ENCODE results near the gene SH3GL3.

Gene SH3GL3

GRCh38 chr15:83605111-83605945 lies 158.2 kb downstream of the SH3GL3 start:
- H3K9me2 ChIP-seq (ENCODE audit: low read depth, low read length) = no peaks in the 10 kb centered on the region
- TF ChIP-seq CTCF (IDR thresholded peaks at IDR 0.05; ENCODE audit: low read length) (no peak), EZH2 (IDR thresholded peaks at IDR 0.05; ENCODE audit: borderline replicate concordance, low read length) (no peak)
- H3K9ac ChIP-seq (ENCODE audit: low read length) = no peak overlapping the region
- H3K27ac ChIP-seq (ENCODE audit: low read depth, low read length, poor library complexity, severe bottlenecking) = no peak overlapping the region
- no peaks in the 10 kb centered on the region for H4K20me1 ChIP-seq (ENCODE audit: insufficient read depth, low read length)
- no peak overlapping the region for H3K4me3 ChIP-seq (ENCODE audit: low read depth, low read length, poor library complexity, severe bottlenecking)
- no peaks in the 10 kb centered on the region for H3F3A ChIP-seq (ENCODE audit: insufficient read depth, low read length)
- no peak overlapping the region for H3K4me2 ChIP-seq (ENCODE audit: low read length)
- H2AFZ ChIP-seq (ENCODE audit: low read length) = no peak overlapping the region
- no peaks in the 10 kb centered on the region for H3K79me2 ChIP-seq (ENCODE audit: insufficient read depth, low read length)
- H3K27me3 ChIP-seq (ENCODE audit: insufficient read depth, low read length) = no peaks in the 10 kb centered on the region
- no peaks in the 10 kb centered on the region for H3K36me3 ChIP-seq (ENCODE audit: insufficient read depth, low read length)
- no peaks in the 10 kb centered on the region for H3K9me3 ChIP-seq (ENCODE audit: low read length)
- H3K4me1 ChIP-seq (ENCODE audit: insufficient read depth, low read length, severe bottlenecking) = no peaks in the 10 kb centered on the region

GRCh38 chr15:83610132-83610531 lies 163.0 kb downstream of the SH3GL3 start:
- H3K9me2 ChIP-seq (ENCODE audit: low read depth, low read length) = no peaks in the 10 kb centered on the region
- no peak overlapping the region for H3K27ac ChIP-seq (ENCODE audit: low read depth, low read length, poor library complexity, severe bottlenecking)
- TF ChIP-seq CTCF (IDR thresholded peaks at IDR 0.05; ENCODE audit: low read length) (no peak), EZH2 (IDR thresholded peaks at IDR 0.05; ENCODE audit: borderline replicate concordance, low read length) (no peak)
- H3K79me2 ChIP-seq (ENCODE audit: insufficient read depth, low read length) = no peaks in the 10 kb centered on the region
- no peak overlapping the region for H3K9ac ChIP-seq (ENCODE audit: low read length)
- H3K4me2 ChIP-seq (ENCODE audit: low read length) = no peak overlapping the region
- no peak overlapping the region for H2AFZ ChIP-seq (ENCODE audit: low read length)
- H4K20me1 ChIP-seq (ENCODE audit: insufficient read depth, low read length) = no peaks in the 10 kb centered on the region
- no peaks in the 10 kb centered on the region for H3F3A ChIP-seq (ENCODE audit: insufficient read depth, low read length)
- no peaks in the 10 kb centered on the region for H3K9me3 ChIP-seq (ENCODE audit: low read length)
- H3K4me1 ChIP-seq (ENCODE audit: insufficient read depth, low read length, severe bottlenecking) = no peaks in the 10 kb centered on the region
- no peaks in the 10 kb centered on the region for H3K36me3 ChIP-seq (ENCODE audit: insufficient read depth, low read length)
- H3K27me3 ChIP-seq (ENCODE audit: insufficient read depth, low read length) = no peaks in the 10 kb centered on the region
- no peak overlapping the region for H3K4me3 ChIP-seq (ENCODE audit: low read depth, low read length, poor library complexity, severe bottlenecking)

- Histone ChIP-seq H4K20me1 (ENCODE audit: insufficient read depth, low read length) (no peaks in the 10 kb centered on the region), H2AFZ (ENCODE audit: low read length) (no peak overlapping the region), H3K27ac (ENCODE audit: low read depth, low read length, poor library complexity, severe bottlenecking) (no peak overlapping the region), H3K4me2 (ENCODE audit: low read length) (no peak overlapping the region), H3K9ac (ENCODE audit: low read length) (no peak overlapping the region), H3K4me3 (ENCODE audit: low read depth, low read length, poor library complexity, severe bottlenecking) (no peak overlapping the region), H3K79me2 (ENCODE audit: insufficient read depth, low read length) (no peaks in the 10 kb centered on the region), H3K9me2 (ENCODE audit: low read depth, low read length) (no peaks in the 10 kb centered on the region), H3K36me3 (ENCODE audit: insufficient read depth, low read length) (no peaks in the 10 kb centered on the region), H3F3A (ENCODE audit: insufficient read depth, low read length) (no peaks in the 10 kb centered on the region), H3K4me1 (ENCODE audit: insufficient read depth, low read length, severe bottlenecking) (no peaks in the 10 kb centered on the region), H3K27me3 (ENCODE audit: insufficient read depth, low read length) (no peaks in the 10 kb centered on the region), H3K9me3 (ENCODE audit: low read length) (no peaks in the 10 kb centered on the region)
- TF ChIP-seq CTCF (IDR thresholded peaks at IDR 0.05; ENCODE audit: low read length) (no peak), EZH2 (IDR thresholded peaks at IDR 0.05; ENCODE audit: borderline replicate concordance, low read length) (no peak)
Observed at GRCh38 chr15:83610901-83611685, 164.0 kb downstream of the SH3GL3 start.
